ENCODE data around the gene BRK1. TPM values are rescaled to one million over a fixed set of nuclear protein-coding genes. Genes with fewer than 3 reads are reported as not detected.

BRK1 gene
- total and polyA plus RNA-seq, 10 of the 15 experiments (the other 5 are each of a cell fraction or from before 2014, with no cell fraction given), result 97.8 to 457 (median 203) TPM

- H3K27ac ChIP-seq (ENCODE audit: control insufficient read depth, insufficient read depth), result no peak overlapping the region
- ChIA-PET CTCF (interaction anchor here (0.7 to 1.0 kb wide), 2 partner anchors 161 to 318 kb away, joined by 3 read pairs; no protein-coding TSS in a partner anchor), RAD21 (ENCODE audit: unreplicated experiment) (no interaction called here), POLR2A (no interaction called here), SMC1A (ENCODE audit: uncharacterized antibody, unreplicated experiment) (interaction anchor here (0.7 to 1.0 kb wide), 2 partner anchors 98 to 130 kb away, joined by 3 read pairs; no protein-coding TSS in a partner anchor)
- no TSS peak for BruUV-seq (replicated peaks)
- no peaks in the 10 kb centered on the region for H4K20me1 ChIP-seq (ENCODE audit: control insufficient read depth, insufficient read depth)
- H3K4me2 ChIP-seq (ENCODE audit: control insufficient read depth, insufficient read depth), result no peak overlapping the region
- no peak for TF ChIP-seq SP1 (IDR thresholded peaks at IDR 0.05; ENCODE audit: low read depth, low read length)
- no peak for TF ChIP-seq FOS (IDR thresholded peaks at IDR 0.05; ENCODE audit: borderline replicate concordance, extremely low read depth, insufficient read length)
- TF ChIP-seq SKIL (IDR thresholded peaks at IDR 0.05; ENCODE audit: low read depth, poor library complexity, severe bottlenecking), result no peak
- TF ChIP-seq, protein P1, sequence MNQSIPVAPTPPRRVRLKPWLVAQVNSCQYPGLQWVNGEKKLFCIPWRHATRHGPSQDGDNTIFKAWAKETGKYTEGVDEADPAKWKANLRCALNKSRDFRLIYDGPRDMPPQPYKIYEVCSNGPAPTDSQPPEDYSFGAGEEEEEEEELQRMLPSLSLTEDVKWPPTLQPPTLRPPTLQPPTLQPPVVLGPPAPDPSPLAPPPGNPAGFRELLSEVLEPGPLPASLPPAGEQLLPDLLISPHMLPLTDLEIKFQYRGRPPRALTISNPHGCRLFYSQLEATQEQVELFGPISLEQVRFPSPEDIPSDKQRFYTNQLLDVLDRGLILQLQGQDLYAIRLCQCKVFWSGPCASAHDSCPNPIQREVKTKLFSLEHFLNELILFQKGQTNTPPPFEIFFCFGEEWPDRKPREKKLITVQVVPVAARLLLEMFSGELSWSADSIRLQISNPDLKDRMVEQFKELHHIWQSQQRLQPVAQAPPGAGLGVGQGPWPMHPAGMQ (IDR thresholded peaks at IDR 0.05; ENCODE audit: borderline replicate concordance), result no peak
- TF ChIP-seq CBFB (IDR thresholded peaks at IDR 0.05; ENCODE audit: low read depth), result no peak
- no peak for TF ChIP-seq CREB1 (IDR thresholded peaks at IDR 0.05; ENCODE audit: low read depth)
- no peak for TF ChIP-seq BHLHE40 (IDR thresholded peaks at IDR 0.05; ENCODE audit: borderline replicate concordance in 1 of 2, low read depth in 2 of 2, low read length in 1 of 2)
- TF ChIP-seq MEF2B (IDR thresholded peaks at IDR 0.05; ENCODE audit: partially characterized antibody, poor library complexity, severe bottlenecking), result no peak
- TF ChIP-seq, protein P2, sequence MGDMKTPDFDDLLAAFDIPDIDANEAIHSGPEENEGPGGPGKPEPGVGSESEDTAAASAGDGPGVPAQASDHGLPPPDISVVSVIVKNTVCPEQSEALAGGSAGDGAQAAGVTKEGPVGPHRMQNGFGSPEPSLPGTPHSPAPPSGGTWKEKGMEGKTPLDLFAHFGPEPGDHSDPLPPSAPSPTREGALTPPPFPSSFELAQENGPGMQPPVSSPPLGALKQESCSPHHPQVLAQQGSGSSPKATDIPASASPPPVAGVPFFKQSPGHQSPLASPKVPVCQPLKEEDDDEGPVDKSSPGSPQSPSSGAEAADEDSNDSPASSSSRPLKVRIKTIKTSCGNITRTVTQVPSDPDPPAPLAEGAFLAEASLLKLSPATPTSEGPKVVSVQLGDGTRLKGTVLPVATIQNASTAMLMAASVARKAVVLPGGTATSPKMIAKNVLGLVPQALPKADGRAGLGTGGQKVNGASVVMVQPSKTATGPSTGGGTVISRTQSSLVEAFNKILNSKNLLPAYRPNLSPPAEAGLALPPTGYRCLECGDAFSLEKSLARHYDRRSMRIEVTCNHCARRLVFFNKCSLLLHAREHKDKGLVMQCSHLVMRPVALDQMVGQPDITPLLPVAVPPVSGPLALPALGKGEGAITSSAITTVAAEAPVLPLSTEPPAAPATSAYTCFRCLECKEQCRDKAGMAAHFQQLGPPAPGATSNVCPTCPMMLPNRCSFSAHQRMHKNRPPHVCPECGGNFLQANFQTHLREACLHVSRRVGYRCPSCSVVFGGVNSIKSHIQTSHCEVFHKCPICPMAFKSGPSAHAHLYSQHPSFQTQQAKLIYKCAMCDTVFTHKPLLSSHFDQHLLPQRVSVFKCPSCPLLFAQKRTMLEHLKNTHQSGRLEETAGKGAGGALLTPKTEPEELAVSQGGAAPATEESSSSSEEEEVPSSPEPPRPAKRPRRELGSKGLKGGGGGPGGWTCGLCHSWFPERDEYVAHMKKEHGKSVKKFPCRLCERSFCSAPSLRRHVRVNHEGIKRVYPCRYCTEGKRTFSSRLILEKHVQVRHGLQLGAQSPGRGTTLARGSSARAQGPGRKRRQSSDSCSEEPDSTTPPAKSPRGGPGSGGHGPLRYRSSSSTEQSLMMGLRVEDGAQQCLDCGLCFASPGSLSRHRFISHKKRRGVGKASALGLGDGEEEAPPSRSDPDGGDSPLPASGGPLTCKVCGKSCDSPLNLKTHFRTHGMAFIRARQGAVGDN (IDR thresholded peaks at IDR 0.05), result no peak
- peaks cover 2 to 5% of the 10 kb centered on the region in 2 experiments for H3K36me3 ChIP-seq (ENCODE audit: control insufficient read depth in 2 of 2, insufficient read depth in 2 of 2, low read length in 1 of 2)
- FAIRE-seq, result no peak
- H3K27me3 ChIP-seq (replicated peaks in 1 of 2; ENCODE audit: control insufficient read depth in 2 of 2, insufficient read depth in 2 of 2, low read length in 1 of 2), result no peaks in the 10 kb centered on the region
- intact Hi-C loops (cut with micrococcal nuclease; ENCODE audit: unreplicated experiment), result no loop called here
- no peaks in the 10 kb centered on the region for H3K79me2 ChIP-seq (ENCODE audit: control insufficient read depth, insufficient read depth, low read length)
- H3K4me3 ChIP-seq, result no peak overlapping the region
- H3K9ac ChIP-seq (ENCODE audit: control insufficient read depth, insufficient read depth, low read length), result no peak overlapping the region
- WGBS (ENCODE audit: insufficient coverage, insufficient replicate concordance, low lambda C conversion rate, missing lambda C conversion rate), result 100% methylated on average over 3 of the region's 3 CpGs
- no peak for ATAC-seq
- in situ Hi-C loops (cut with MboI), result no loop called here
- no peak for DNase-seq (ENCODE audit: low read depth, low spot score)
- no peak overlapping the region for H2AFZ ChIP-seq (ENCODE audit: control insufficient read depth, low read depth, low read length)
- H3K4me1 ChIP-seq (ENCODE audit: control insufficient read depth, insufficient read depth, low read length), result no peaks in the 10 kb centered on the region
- no peaks in the 10 kb centered on the region for H3K9me3 ChIP-seq (replicated peaks; ENCODE audit: control insufficient read depth, insufficient read depth, low read length)
These were observed 21.8 kb upstream of the BRK1 start for GRCh38 chr3:10093678-10094077.

All from GM12878 (cell line).